T-helper 1 cell treated with Interleukin-12 subunit alpha and Interleukin-12 subunit beta and Interleukin-4 antibody, amounts not matched to agents 30 μg/mL and 1 μg/mL, for 36 hours (primary cell): ENCODE data around the gene PC.

Experiments
- H3K27ac Mint-ChIP-seq: one replicate; pipeline ENCODE4 v1.8.0; 2021; ENCODE audit warnings: mild to moderate bottlenecking, mixed read lengths
- H3K27me3 Mint-ChIP-seq: one replicate; pipeline ENCODE4 v1.8.0; 2021; ENCODE audit warnings: low read depth, mixed read lengths
- H3K36me3 Mint-ChIP-seq: one replicate; pipeline ENCODE4 v1.8.0; 2021; ENCODE audit warnings: low read depth, mixed read lengths
- H3K4me1 Mint-ChIP-seq: one replicate; pipeline ENCODE4 v1.8.0; 2021; ENCODE audit warnings: low read depth, mixed read lengths
- H3K4me3 Mint-ChIP-seq: one replicate; pipeline ENCODE4 v1.8.0; 2021; ENCODE audit warnings: mild to moderate bottlenecking, moderate library complexity, mixed read lengths
- H3K9me3 Mint-ChIP-seq: one replicate; pipeline ENCODE4 v1.8.0; 2021; ENCODE audit warnings: mixed read lengths

Gene PC

DNA sequence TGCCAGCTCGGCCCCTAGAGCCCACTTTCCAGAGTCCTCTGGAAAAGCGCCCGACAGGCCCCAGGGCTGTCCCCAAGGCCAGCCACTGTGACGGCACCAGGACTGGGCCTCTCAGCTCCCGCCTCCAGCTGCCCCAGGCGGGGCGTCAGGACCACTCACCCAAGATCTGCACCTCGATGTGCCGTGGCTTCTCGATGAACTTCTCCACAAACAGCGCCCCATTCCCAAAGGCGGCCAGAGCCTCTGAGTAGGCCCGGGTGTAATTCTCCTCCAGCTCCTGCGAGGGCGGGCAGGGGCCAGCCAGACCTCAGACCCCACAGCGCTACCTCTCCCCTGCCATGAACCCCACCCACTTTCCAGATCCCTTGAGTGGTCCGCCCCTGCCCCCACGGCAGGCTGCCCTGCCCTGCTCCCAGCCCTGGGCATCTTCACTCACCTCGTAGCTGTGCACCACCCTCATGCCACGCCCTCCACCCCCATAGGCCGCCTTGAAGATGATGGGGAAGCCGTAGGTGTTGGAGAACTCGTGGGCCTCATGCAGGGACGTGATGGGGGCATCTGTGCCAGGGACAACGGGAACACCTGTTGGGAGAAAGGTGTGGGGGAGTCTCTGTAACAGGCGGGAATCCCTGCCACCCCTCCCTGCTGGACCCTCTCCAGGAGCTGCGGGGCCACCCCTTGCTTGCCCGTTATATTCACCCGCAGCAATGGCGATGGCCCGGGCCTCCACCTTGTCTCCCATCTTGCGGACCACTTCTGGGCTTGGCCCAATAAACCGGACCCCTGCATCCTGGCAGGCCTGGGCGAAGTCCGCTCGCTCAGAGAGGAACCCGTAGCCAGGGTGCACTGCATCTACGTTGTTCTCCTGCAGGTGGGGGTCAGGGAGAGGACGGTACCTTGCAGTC is 87.3 kb downstream of the PC start:
- Mint-ChIP-seq H3K36me3 (no peaks in the 10 kb centered on the region), H3K4me3 (no peak overlapping the region), H3K27me3 (peaks cover 5% of the 10 kb centered on the region), H3K27ac (no peak overlapping the region), H3K4me1 (peaks cover 10% of the 10 kb centered on the region), H3K9me3 (no peaks in the 10 kb centered on the region)

DNA sequence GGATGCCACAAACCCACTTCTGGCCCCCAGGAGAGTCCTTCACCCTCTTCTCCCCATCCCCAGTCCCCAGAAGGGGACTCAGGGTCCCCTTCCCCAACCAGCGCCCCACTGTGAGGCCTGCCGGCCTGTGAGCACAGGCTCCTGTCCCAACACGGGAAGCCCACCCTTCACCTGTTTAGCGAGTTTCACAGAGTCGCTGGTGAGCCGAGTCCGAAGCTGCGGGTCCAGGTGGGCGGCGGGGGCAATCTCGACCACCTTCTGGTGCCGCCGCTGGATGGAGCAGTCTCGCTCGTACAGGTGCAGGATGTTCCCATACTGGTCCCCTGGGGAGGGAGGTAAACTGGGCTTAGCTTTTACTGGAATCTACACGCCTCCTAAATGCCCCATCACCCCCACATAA is 88.1 kb downstream of the PC start:
- Mint-ChIP-seq H3K4me1 (peaks cover 10% of the 10 kb centered on the region), H3K27ac (no peak overlapping the region), H3K36me3 (no peaks in the 10 kb centered on the region), H3K27me3 (peaks cover 3% of the 10 kb centered on the region), H3K4me3 (no peak overlapping the region), H3K9me3 (no peaks in the 10 kb centered on the region)

DNA sequence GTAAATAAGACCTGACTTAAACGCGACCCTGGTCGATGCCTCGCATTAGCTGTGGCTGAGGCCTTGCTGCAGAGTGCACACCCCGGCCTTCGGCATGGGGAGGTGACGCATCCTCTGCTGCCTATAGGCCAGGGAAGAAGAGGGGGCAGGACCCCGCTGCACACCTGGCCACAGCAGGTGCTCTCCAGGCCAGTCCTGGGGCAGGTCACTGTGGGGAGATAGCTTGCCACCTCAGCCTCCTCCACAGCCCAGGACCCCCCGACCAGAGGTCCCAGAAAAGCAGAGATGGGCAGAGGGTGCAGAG is 88.7 kb downstream of the PC start:
- H3K4me3 Mint-ChIP-seq, result no peak overlapping the region
- peaks cover 10% of the 10 kb centered on the region for H3K4me1 Mint-ChIP-seq
- H3K9me3 Mint-ChIP-seq, result no peaks in the 10 kb centered on the region
- no peak overlapping the region for H3K27ac Mint-ChIP-seq
- no peaks in the 10 kb centered on the region for H3K27me3 Mint-ChIP-seq
- no peaks in the 10 kb centered on the region for H3K36me3 Mint-ChIP-seq

DNA sequence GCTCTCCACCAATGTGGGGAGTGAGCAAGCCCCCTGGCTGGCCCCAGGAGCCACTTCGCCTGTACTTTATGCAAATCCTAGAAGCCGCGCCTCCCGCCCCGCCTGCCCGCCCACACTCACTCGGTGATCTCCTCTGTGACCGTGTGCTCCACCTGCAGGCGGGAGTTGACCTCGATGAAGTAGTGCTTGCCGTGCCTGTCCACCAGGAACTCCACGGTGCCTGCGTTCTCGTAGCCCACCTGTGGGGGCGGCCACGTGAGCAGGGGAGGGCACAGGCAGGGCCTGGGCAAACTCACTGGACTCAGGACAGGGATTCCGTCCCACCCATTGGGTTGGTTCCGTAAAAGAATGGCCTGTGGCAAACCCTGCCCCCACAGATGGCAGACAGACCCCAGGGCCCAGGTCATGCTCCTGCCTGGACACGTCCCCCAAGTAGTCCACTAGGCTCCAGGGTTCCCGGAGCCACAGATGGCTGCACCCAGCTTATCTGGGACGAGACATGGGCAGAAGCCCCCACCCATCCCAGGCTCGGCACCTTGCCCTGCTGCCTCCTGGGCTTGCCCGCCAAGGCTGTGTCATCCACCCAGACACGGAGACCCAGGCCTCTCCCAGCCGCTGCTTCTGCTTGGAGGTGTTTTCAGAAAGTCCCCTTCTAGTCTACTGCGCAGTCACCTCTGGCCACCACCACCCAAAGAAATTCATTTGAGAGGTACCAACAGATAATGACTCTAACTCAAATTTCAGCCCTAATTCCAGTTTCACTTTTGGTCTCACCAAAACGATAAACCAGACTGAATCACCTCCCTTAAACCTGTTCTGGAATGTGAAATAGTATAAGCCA is 89.2 kb downstream of the PC start:
- no peaks in the 10 kb centered on the region for H3K36me3 Mint-ChIP-seq
- peaks cover 10% of the 10 kb centered on the region for H3K4me1 Mint-ChIP-seq
- no peak overlapping the region for H3K4me3 Mint-ChIP-seq
- H3K9me3 Mint-ChIP-seq, result no peaks in the 10 kb centered on the region
- no peak overlapping the region for H3K27ac Mint-ChIP-seq
- H3K27me3 Mint-ChIP-seq, result no peaks in the 10 kb centered on the region

GRCh38 chr11:66868082-66868725 is 90.0 kb downstream of the PC start:
- H3K27ac Mint-ChIP-seq, result no peak overlapping the region
- H3K4me3 Mint-ChIP-seq, result no peak overlapping the region
- no peaks in the 10 kb centered on the region for H3K27me3 Mint-ChIP-seq
- peaks cover 10% of the 10 kb centered on the region for H3K4me1 Mint-ChIP-seq
- H3K9me3 Mint-ChIP-seq, result no peaks in the 10 kb centered on the region
- no peaks in the 10 kb centered on the region for H3K36me3 Mint-ChIP-seq

DNA sequence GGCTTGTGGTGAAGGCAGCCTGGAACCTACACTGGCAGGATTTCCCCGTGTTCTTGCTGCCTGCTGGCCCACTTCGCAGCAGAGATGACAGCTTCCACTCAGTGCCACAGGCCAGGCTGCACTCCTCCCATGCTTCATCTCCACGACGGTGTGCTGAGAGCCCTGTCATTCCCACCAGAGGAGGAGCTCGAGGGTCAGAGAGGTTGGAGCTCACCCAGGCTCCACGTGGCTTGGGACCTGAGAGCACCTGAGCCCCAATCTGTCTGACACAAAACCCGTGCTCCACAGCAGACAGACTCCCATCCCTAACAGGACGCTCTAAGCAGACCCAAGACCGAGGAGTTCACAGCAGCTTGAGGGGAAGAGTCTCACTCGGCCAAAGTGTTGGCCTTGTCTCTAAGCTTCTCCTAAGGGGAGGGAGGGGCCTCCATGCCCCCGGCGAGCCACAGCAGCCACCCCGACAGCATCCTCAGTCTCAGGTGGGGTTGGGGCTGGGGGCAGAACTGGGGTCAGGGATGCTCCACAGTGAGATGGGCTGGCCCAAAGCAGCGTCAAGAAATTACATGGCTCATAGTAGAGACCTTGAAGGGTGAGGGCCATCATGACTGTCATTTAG is 90.7 kb downstream of the PC start:
- H3K27me3 Mint-ChIP-seq, result no peaks in the 10 kb centered on the region
- H3K4me1 Mint-ChIP-seq, result peaks cover 10% of the 10 kb centered on the region
- H3K36me3 Mint-ChIP-seq, result no peaks in the 10 kb centered on the region
- no peaks in the 10 kb centered on the region for H3K9me3 Mint-ChIP-seq
- no peak overlapping the region for H3K27ac Mint-ChIP-seq
- no peak overlapping the region for H3K4me3 Mint-ChIP-seq

DNA sequence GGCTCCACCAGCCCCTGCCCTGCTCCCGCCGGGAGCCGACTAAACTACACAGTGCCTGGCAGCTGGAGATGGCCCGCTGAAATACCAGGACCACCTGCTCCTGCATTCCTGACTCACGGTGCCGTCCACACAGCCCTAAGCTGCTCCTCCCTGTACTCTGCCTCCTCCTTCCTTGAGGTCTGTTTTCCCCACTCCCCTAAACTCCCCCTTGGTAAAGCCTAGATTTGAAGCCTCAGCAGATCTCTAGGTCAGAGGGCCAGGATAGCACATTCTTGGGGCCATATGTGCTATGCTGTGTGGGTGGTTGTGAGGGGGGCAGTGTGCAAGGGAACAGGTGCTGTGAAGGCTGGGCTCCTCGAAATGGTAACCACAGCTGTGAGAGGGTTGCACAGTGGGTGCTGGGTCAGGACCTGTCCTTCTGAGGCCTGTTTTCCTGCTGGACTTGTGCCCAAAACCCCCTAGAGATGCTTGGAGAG is 91.6 kb downstream of the PC start:
- H3K9me3 Mint-ChIP-seq, result no peaks in the 10 kb centered on the region
- no peak overlapping the region for H3K27ac Mint-ChIP-seq
- no peaks in the 10 kb centered on the region for H3K27me3 Mint-ChIP-seq
- H3K4me3 Mint-ChIP-seq, result no peak overlapping the region
- H3K4me1 Mint-ChIP-seq, result peaks cover 10% of the 10 kb centered on the region
- no peaks in the 10 kb centered on the region for H3K36me3 Mint-ChIP-seq

GRCh38 chr11:66866007-66866406 is 92.2 kb downstream of the PC start:
- Mint-ChIP-seq H3K36me3 (no peaks in the 10 kb centered on the region), H3K27me3 (no peaks in the 10 kb centered on the region), H3K4me3 (no peak overlapping the region), H3K4me1 (peaks cover 10% of the 10 kb centered on the region), H3K27ac (no peak overlapping the region), H3K9me3 (no peaks in the 10 kb centered on the region)

- no peaks in the 10 kb centered on the region for H3K36me3 Mint-ChIP-seq
- H3K9me3 Mint-ChIP-seq, result no peaks in the 10 kb centered on the region
- no peak overlapping the region for H3K27ac Mint-ChIP-seq
- H3K4me3 Mint-ChIP-seq, result no peak overlapping the region
- H3K27me3 Mint-ChIP-seq, result no peaks in the 10 kb centered on the region
- H3K4me1 Mint-ChIP-seq, result peaks cover 10% of the 10 kb centered on the region
These were observed 93.1 kb downstream of the PC start for GRCh38 chr11:66864924-66865697.

DNA sequence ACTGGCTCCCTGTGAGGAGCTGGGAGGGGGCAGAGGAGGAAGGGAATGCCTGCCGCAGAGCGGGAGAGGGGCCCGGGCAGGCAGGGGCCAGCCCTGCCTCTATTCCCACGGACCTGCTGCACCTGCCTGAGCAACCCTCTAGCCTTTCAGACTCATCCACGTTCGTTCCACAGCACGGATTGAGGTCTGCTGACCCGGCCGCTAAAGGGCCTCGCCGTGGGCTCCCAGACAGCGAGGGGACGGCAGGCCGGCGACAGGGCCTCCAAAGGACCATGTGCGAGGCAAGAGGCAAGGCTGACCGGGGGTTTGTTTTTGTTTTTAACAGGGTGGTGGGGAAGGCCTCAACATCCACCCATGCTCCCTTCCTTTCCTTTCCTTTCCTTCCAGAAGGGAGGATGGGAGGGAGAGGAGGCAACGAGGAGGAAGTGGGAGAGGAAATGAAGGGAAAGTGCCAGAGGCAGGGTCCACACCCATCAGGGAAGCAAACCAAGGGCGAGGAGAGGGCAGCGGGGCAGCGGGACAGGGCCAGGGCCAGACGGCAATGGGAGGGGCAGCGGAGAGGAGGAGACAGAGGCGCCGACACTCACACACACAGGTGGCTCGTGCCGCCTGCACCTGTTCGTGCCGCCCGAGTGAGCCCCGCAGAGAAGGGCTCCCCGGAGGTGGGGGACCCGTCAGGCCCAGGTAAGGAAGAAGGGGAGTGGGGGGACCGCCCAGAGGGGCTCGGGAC is 93.8 kb downstream of the PC start:
- Mint-ChIP-seq H3K27me3 (no peaks in the 10 kb centered on the region), H3K4me1 (peaks cover 7% of the 10 kb centered on the region), H3K36me3 (no peaks in the 10 kb centered on the region), H3K4me3 (no peak overlapping the region), H3K9me3 (no peaks in the 10 kb centered on the region), H3K27ac (no peak overlapping the region)

- Mint-ChIP-seq H3K4me3 (no peak overlapping the region), H3K27me3 (no peaks in the 10 kb centered on the region), H3K36me3 (no peaks in the 10 kb centered on the region), H3K4me1 (peaks cover under 1% of the 10 kb centered on the region), H3K27ac (no peak overlapping the region), H3K9me3 (no peaks in the 10 kb centered on the region)
These were observed 94.6 kb downstream of the PC start for GRCh38 chr11:66863428-66864125.

- no peaks in the 10 kb centered on the region for H3K4me1 Mint-ChIP-seq
- no peak overlapping the region for H3K27ac Mint-ChIP-seq
- H3K4me3 Mint-ChIP-seq, result no peak overlapping the region
- H3K9me3 Mint-ChIP-seq, result no peaks in the 10 kb centered on the region
- H3K36me3 Mint-ChIP-seq, result no peaks in the 10 kb centered on the region
- H3K27me3 Mint-ChIP-seq, result no peaks in the 10 kb centered on the region
These were observed 95.6 kb downstream of the PC start for GRCh38 chr11:66862559-66863037.
